NCI-H1694 (cell line): ENCODE results near the gene COPB1.

ENCODE experiments used
- DNase-seq: peaks from one replicate; lab custom pipeline; 2025; lab: John Stamatoyannopoulos, UW

The COPB1 gene

GRCh38 chr11:14423633-14424032 is 76.0 kb downstream of the COPB1 start:
- DNase-seq = no peak

GRCh38 chr11:14422814-14423182 is 76.8 kb downstream of the COPB1 start:
- DNase-seq = no peak

GRCh38 chr11:14422052-14422813 is 77.4 kb downstream of the COPB1 start:
- peak; percentile 91 for DNase-seq

GRCh38 chr11:14420223-14420622 is 79.4 kb downstream of the COPB1 start:
- DNase-seq = no peak

GRCh38 chr11:14418801-14419417 is 80.7 kb downstream of the COPB1 start:
- no peak for DNase-seq

GRCh38 chr11:14417617-14418374 is 81.8 kb downstream of the COPB1 start:
- no peak for DNase-seq

- no peak for DNase-seq
Measured at GRCh38 chr11:14417186-14417585, 82.4 kb downstream of the COPB1 start.

GRCh38 chr11:14414470-14415461 is 84.8 kb downstream of the COPB1 start:
- DNase-seq = no peak

- DNase-seq = no peak
Measured at GRCh38 chr11:14413307-14414069, 86.1 kb downstream of the COPB1 start.

- DNase-seq = no peak
Measured at GRCh38 chr11:14411818-14412217, 87.8 kb downstream of the COPB1 start.

GRCh38 chr11:14409891-14410290 is 89.7 kb downstream of the COPB1 start:
- no peak for DNase-seq

GRCh38 chr11:14408612-14409011 is 91.0 kb downstream of the COPB1 start:
- no peak for DNase-seq
